GM19351 (cell line): ENCODE measurements around the gene RTL5.
A peak's percentile ranks its signal among the peaks of the same experiment; 100 is the strongest.
"Not testable (repeated sequence)": the region's sequence is repeated elsewhere in the genome, so short reads cannot be mapped to it uniquely, and the experiment has no call there.

Source experiments
- ATAC-seq: cut with Tn5 transposase; IDR thresholded peaks from one replicate; pipeline ENCODE4 v1.9.1; 2021; ENCODE audit warnings: mild to moderate bottlenecking, moderate library complexity; ENCODE audit not compliant: unreplicated experiment

RTL5 gene

DNA sequence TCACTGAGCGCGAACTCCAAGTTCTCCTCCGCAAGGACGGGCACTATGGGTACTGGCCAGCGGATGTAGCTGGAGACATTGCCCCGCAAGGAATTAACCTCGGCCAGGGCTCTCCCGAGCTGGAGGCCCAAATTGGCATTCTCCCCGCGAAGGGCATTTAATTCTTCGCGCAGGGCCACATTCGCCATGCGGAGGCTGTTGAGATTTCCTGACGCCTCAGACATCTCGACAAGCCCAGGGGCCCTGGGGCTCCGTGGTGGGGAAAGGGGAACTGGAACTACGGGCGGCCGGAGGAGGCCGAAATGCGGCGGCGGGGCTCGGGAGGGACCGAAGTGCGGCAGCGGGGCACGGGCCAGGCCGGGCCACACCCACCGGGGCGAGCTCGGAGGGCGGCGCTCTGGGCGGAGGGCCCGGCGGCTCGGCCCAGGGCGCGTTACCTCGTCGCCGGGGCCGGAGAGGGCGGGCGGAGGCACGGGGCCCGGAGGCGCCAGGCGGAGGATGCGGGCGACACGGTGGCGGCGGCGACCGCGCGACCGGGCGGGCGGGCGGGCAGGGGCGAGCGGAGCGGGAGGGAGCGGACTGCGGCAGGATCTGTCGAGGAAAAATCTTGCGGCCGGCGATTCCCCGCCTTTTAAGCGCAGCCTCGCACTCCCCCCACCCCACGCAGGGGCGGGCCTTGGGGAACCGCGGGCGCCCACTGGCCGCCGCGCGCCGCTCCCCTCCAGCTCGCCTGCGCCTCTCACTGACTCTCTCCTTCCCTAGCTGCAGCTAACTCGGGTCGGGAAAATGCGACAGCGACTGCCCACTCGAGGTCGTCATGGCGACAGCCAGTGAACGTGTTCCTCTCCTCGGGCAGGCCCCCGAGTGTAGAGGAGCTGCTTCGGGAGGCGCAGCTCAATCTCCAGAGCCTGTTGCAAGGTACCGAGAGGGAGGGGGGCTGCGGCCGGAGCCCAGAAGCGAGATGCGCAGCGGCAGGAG, at the start of gene RTL5:
Gene RTL5 (minus strand): TSS at position 599 of the 978 bp plus-strand sequence.
- peak; percentile 59 for ATAC-seq

DNA sequence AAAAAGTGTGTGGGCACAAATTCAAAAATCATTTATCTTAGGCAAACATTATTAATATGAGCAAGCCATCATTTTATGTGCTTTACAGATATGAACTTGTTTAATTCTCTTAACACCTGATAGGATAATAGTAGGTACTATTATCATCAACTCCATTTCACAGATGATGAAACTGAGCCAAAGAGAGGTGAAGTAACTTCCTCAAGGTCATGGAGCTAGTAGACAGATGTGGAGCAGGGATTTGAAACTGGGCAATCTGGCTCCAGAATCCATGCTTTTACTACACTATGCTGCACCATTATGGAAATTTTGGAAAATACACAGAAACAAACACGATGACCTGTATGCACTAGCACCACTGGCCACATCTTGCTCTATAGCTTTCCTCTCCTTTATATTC, 48.8 kb upstream of the RTL5 start:
- no peak for ATAC-seq

DNA sequence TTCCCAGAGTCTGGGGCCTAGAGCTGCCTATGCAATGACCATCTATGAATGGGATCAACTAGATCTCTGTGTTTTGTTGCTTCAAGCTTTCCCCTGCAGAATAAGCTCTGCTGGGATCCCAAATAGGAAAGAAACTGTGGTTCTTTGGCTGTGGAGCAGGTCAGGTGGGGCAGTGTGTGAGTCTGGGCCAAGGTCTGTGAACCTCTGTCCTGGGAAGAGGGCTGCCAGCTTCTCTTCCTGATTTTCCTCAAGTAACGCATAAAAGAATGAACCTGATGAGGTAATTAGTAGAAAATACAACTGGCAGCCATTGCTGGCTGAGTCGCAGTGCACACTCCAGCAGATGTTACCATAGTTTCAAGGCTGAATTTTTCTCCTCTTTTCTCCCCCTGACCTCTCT, 45.3 kb upstream of the RTL5 start:
- no peak for ATAC-seq

DNA sequence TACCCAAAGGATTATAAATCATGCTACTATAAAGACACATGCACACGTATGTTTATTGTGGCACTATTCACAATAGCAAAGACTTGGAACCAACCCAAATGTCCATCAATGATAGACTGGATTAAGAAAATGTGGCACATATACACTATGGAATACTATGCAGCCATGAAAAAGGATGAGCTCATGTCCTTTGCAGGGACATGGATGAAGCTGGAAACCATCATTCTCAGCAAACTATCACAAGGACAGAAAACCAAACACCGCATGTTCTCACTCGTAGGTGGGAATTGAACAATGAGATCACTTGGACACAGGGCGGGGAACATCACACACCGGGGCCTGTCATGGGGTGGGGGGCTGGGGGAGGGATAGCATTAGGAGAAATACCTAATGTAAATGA, 44.6 kb upstream of the RTL5 start:
- ATAC-seq = not testable (repeated sequence)

- ATAC-seq = no peak
These were observed 37.5 kb upstream of the RTL5 start for GRCh38 chrX:72169008-72169728.

DNA sequence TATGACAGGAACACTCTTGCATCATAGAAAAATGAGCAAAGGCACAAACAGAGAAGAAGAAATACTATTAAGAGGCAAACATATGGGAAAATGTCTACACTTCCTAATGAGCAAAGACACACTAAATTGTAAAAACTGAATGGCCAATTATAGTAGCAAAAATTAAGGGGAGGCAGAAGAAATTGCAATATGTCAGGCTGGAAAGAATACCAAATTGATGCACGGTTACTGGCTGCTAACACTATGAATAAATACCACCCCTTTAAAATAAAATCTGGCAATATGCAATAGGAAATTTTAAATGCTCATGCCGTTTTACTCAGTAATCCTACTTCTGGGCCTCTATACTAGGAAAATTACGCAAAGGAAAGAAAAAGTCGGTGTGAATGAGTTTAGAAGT, 33.8 kb upstream of the RTL5 start:
- ATAC-seq = no peak

DNA sequence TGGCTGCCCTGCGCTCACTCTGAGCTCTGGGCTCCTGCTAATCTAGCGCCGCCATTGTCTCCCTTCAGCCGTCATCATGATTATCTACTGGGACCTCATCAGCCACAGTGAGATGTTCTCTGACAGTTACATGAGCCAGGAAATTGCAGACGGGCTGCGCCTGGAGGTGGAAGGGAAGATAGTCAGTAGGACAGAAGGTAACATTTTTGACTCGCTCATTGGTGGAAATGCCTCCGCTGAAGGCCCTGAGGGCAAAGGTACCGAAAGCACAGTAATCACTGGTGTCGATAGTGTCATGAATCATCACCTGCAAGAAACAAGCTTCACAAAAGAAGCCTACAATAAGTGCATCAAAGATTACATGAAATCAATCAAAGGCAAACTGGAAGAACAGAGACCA, 28.1 kb upstream of the RTL5 start:
- ATAC-seq = no peak

- no peak for ATAC-seq
These were observed 27.1 kb upstream of the RTL5 start for GRCh38 chrX:72158773-72159172.

DNA sequence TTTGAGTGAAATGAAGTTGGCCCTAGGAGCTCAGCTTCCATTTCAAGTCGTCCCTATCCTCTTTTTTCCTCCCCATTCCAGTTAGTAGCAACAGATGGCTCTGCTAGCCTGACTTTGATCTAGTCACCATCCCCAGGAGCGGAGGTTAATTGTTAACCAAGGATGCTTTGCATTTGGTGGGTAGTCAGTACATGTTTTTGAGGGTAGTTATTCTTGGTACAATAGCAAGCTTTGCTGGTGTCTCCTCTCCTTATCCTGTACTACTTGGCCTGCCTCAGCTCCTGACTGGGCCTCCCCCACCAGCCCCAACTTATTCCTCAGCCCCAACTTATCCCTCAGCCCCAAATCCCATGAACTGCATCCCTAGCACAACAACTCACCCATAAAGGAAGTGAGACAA, 14.8 kb upstream of the RTL5 start:
- no peak for ATAC-seq

- no peak for ATAC-seq
These were observed 13.5 kb upstream of the RTL5 start for GRCh38 chrX:72145181-72145580.

DNA sequence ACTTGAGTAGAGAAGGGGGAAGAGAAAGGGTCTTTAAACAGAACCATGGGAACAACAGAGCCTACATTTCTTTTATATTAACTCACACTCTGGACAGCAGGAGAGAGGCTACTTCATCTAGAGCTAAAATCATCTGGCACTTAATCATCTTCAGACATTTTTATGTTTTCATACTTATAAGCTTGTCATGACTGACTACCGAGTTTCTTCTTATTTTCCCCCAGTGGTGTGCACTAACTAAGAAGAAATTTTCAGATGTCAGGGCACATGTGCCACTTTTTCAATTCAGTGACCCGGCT, 11.8 kb upstream of the RTL5 start:
- no peak for ATAC-seq

GRCh38 chrX:72142794-72143608, 11.3 kb upstream of the RTL5 start:
- no peak for ATAC-seq

- peak; percentile 28 for ATAC-seq
These were observed 10.5 kb upstream of the RTL5 start for GRCh38 chrX:72142094-72142793.

DNA sequence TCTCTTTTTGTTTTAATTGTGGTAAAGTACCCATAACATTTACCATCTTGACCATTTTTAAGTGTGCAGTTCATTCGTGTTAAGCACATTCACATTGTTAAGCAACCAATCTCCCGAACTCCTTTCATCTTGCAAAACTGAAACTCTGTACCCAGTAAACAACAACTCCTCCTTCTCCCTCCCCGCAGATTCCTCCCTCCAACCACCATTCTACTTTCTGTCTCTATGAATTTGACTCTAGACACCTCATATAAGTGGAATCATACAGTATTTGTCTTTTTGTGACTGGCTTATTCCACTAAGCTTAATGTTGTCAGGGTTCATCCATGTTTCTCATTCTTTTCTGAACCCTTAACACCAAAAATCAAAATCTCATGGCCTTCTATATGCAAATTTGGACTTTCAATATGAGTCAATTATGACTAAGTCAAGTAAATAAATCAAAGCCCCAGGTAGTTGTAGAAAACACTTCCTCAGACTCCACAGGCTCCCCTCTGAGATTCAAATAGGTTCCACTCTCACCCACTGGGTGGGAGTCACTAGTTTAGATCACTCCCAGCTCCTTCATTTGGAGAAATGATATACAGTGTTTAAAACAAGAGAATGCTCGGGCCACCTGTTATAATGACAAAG, 9.8 kb upstream of the RTL5 start:
- peak; percentile 73 for ATAC-seq

GRCh38 chrX:72139538-72139937, 7.8 kb upstream of the RTL5 start:
- no peak for ATAC-seq

GRCh38 chrX:72137846-72138495, 6.3 kb upstream of the RTL5 start:
- ATAC-seq = no peak

GRCh38 chrX:72133851-72134546, 2.3 kb upstream of the RTL5 start:
- no peak for ATAC-seq

GRCh38 chrX:72132456-72132855, 741 bp upstream of the RTL5 start:
- ATAC-seq = no peak

DNA sequence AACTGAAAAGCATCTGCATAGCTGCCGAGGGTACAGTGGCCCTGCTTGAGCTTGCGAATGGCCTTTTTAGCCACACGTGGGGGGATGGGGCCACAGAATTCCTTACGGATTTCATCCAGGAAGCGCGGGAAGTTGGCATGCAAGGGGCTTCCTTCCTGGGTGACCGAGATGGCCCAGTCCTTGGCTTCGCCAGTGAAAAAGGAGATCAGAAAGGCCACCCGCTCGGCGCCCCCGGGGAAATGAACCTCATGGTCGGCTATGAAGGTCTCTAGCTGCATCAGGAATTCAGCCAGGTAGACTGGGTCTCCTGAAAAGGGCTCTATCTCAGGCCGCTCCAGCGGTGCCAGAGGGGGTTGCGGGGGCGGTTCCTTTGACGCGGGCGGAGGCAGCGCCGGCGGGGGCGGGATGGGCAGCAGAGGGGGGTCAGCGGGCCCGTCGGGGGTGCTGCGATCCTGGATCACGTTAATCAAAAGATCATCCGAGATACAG, 909 bp downstream of the RTL5 start:
- no peak for ATAC-seq
